Measurements from ENCODE around the gene PIWIL1.

GRCh38 chr12:130354407-130354806 is 16.7 kb downstream of the PIWIL1 start:
- TF ChIP-seq POLR2AphosphoS5 (IDR thresholded peaks at IDR 0.05; ENCODE audit: low read depth, low read length) (no peak), CTCF (IDR thresholded peaks at IDR 0.05 in 2 of 3, conservative IDR thresholded peaks at IDR 0.05 in 1 of 3; ENCODE audit: borderline replicate concordance in 1 of 3, insufficient read depth in 1 of 3, low read depth in 2 of 3, low read length in 2 of 3) (no peak), SRF (IDR thresholded peaks at IDR 0.05; ENCODE audit: low read depth) (no peak)
